Nucleus accumbens (tissue), 56 donors: ENCODE data around the gene LRRC74A.

Experiments
- DNase-seq, 56 donors: peaks; one replicate each; lab custom pipeline; 2025; lab: John Stamatoyannopoulos, UW

Gene LRRC74A

DNA sequence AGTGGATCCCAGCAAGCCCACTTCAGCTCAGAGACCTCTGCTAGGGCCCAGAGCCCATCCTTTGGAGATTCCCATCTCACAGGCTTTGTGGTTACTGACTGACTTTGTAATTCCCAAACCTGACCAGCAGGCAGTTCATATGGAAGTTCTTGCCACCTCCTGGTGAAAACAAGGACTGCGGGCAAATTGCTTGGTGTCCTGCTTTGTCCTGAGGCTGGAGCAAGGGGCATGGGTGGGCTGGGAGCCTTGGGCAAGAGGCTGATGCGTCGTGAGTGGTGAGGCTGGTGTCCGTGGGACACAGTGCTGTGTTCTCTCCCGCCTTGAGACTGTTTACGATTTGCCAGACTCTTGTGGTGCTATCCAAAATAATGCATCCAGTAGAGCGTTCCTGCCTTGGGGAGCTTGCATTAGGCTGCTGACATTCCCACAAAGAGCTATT, 91.0 kb downstream of the LRRC74A start:
- DNase-seq: peak in 2 of 56 donors; percentile 15 to 23

DNA sequence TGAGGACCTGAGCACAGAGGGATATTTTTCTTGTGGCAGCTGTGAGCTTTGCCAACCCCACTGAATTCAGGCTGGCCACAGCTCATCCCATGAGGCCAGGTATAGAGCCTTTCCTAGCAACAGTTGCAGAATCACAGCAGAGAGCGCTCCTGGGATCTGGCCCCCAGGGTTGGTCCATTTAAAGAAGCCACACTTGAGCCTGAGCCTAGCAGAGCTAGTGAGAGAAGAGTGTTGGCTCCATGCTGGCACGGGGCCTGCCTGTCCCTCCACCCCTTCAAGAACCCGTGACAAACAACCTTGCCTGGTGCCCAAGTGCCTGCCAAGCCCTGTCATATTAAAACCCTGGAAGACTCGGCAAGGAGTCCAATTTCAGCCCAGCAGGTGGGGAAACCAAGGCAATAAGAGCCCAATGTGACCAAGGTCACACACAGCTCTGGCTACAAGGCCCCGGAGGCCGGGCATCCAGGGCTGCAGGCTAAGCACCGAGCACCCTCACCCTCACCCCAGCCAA, 91.6 kb downstream of the LRRC74A start:
- DNase-seq: peak in 26 of 56 donors; percentile 29 to 80 (median 56)

DNA sequence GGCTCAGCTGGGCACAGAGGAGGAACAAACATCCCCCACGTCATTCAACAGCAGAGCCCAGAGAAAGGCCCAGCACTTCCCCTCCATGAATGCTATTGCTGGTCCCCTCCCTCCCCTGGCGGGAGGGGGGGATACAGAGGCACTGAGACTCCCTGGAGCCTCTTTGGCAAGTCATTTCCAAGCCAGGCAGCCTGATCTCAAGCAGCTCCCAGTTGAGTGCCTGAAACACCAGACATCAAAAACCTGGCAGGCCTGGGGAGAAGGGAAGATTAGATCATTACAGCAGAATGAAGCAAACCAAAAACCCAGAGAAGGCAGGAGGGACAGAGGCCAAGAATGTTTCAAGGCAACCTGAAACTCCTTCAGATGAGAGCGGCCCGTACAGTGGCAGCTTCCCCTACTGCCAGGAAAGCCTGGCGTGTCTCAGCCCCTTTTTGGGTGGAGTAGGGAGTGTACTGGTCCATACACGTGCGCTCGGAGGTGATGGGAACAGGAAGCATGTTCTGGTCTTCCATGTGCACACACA, 92.1 kb downstream of the LRRC74A start:
- DNase-seq: peak in 35 of 56 donors; percentile 15 to 72 (median 60)

DNA sequence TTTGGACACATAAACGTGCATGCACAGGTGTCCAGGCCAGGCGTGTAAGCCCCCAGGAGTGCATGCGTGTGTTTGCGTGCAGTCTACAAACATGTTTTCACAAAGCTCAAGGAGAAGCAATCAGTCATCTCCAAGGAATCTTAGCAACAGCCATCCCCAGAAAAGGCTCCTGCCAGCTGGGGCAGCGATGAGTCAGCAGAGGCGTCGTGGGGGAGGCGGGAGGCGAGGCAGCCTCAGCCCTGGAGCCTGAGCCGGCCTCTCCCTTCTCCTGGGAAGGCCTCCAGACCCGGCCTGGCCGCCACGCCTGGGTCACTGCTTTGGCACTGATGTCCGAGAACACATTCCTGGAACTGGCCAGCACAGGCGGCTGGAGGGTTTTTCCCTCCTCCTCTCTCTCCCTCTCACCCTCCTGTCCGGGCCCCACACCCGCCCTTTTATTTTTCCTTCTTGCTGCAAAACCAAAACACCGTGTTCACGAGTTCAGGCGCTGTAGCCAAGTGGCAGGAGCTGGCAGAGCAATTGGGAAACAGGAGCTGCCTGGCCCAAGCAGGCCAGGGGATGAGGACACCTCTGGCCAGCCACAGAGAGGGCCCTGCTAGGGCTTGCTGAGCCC, 92.7 kb downstream of the LRRC74A start:
- DNase-seq: peak; percentile 32 to 92 (median 80)
